Liver (tissue), 3 donors: ENCODE measurements around the gene RTN4IP1.

ENCODE experiments used
- CTCF ChIP-seq: fragments of 150-350 bp; IDR thresholded peaks from 2 replicates; pipeline ENCODE4 v1.5.1; 2017; ENCODE audit warnings: improper control_type of control experiment, low read depth, low read length; ENCODE audit not compliant: missing input control
- GABPA ChIP-seq, 2 donors: IDR thresholded peaks in 1 of 2; conservative IDR thresholded peaks in 1 of 2; 2 replicates each; pipeline ENCODE4 v1.6.1; 2016; ENCODE audit warnings: antibody characterized with exemption in 2 of 2, mild to moderate bottlenecking in 1 of 2, moderate library complexity in 1 of 2
- YY1 ChIP-seq: IDR thresholded peaks from 2 replicates; pipeline ENCODE4 v1.6.1; 2016; ENCODE audit warnings: antibody characterized with exemption, mild to moderate bottlenecking
- donor health status: healthy.
- donor health status: healthy.

GRCh38 chr6:106614166-106614565, 15.1 kb downstream of the RTN4IP1 start:
- TF ChIP-seq CTCF (no peak), YY1 (no peak), GABPA (IDR thresholded peaks at IDR 0.05 in 1 of 2, conservative IDR thresholded peaks at IDR 0.05 in 1 of 2) (no peak)
